HEK293 (cell line): ENCODE results near the gene SPATA31C2.

ENCODE experiments used
- CTCF ChIA-PET: fragments of 350-600 bp; formaldehyde crosslinking; extraction: SDS; loops from one replicate; lab custom pipeline; 2021; ENCODE audit warnings: antibody characterized with exemption; lab: Yijun Ruan, JAX
- POLR2A ChIA-PET: fragments of 300-600 bp; formaldehyde crosslinking; extraction: SDS; loops from one replicate; lab custom pipeline; 2020; ENCODE audit warnings: antibody characterized with exemption, inconsistent platforms; lab: Yijun Ruan, JAX
- H3K27ac ChIP-seq: fragments of 200-500 bp; sonication (Bioruptor generic); 2 replicates; pipeline ENCODE4 v1.5.1; 2014; ENCODE audit warnings: low read depth, low read length, control low read depth, inconsistent platforms; ENCODE audit errors: extremely low read depth
- H3K36me3 ChIP-seq, 2 experiments: fragments of 200-500 bp in 1 of 2; sonication (Bioruptor generic) in 1 of 2; 1 replicate in 1 of 2; 2 replicates in 1 of 2; pipeline ENCODE4 v1.5.1; 2014 to 2017; ENCODE audit warnings: inconsistent platforms in 2 of 2, low read length in 2 of 2; ENCODE audit not compliant: control insufficient read depth in 2 of 2, insufficient read depth in 1 of 2
- H3K4me1 ChIP-seq: fragments of 200-500 bp; sonication (Bioruptor generic); 2 replicates; pipeline ENCODE4 v1.5.1; 2014; ENCODE audit warnings: mild to moderate bottlenecking, low read length, inconsistent platforms; ENCODE audit not compliant: control insufficient read depth, insufficient read depth
- H3K4me3 ChIP-seq: 2 replicates; pipeline ENCODE4 v1.5.1; 2011; ENCODE audit warnings: low read depth, mild to moderate bottlenecking, control low read depth, low read length, moderate library complexity
- H3K9me3 ChIP-seq: fragments of 200-500 bp; sonication (Bioruptor generic); 2 replicates; pipeline ENCODE4 v1.5.1; 2014; ENCODE audit warnings: low read depth, low read length, inconsistent platforms; ENCODE audit not compliant: control insufficient read depth, insufficient read depth
- FEZF1 ChIP-seq: fragments of 450-650 bp; formaldehyde crosslinking; IDR thresholded peaks from 2 replicates; pipeline ENCODE4 v1.5.1; 2016; ENCODE audit warnings: missing biosample characterization, missing genetic modification characterization
- GLIS2 ChIP-seq: fragments of 450-650 bp; formaldehyde crosslinking; IDR thresholded peaks from 2 replicates; pipeline ENCODE4 v1.5.1; 2016; ENCODE audit warnings: missing biosample characterization, missing genetic modification characterization
- RBAK ChIP-seq: fragments of 450-650 bp; formaldehyde crosslinking; IDR thresholded peaks from 2 replicates; pipeline ENCODE4 v1.5.1; 2016; ENCODE audit warnings: missing biosample characterization, missing genetic modification characterization
- ZNF140 ChIP-seq: fragments of 450-650 bp; formaldehyde crosslinking; IDR thresholded peaks from 2 replicates; pipeline ENCODE4 v1.5.1; 2016; ENCODE audit warnings: missing biosample characterization, missing genetic modification characterization
- ZNF175 ChIP-seq: fragments of 450-650 bp; formaldehyde crosslinking; IDR thresholded peaks from 2 replicates; pipeline ENCODE4 v1.5.1; 2016; ENCODE audit warnings: missing biosample characterization, missing genetic modification characterization
- ZNF341 ChIP-seq: fragments of 450-650 bp; formaldehyde crosslinking; IDR thresholded peaks from 2 replicates; pipeline ENCODE4; 2016; ENCODE audit warnings: low read depth, missing biosample characterization, missing genetic modification characterization
- ZNF549 ChIP-seq: fragments of 450-650 bp; IDR thresholded peaks from 2 replicates; pipeline ENCODE4 v1.5.1; 2018; ENCODE audit warnings: missing biosample characterization, missing genetic modification characterization, mild to moderate bottlenecking, inconsistent platforms, moderate library complexity
- ZNF555 ChIP-seq: fragments of 450-650 bp; formaldehyde crosslinking; conservative IDR thresholded peaks from 2 replicates; pipeline ENCODE4 v1.5.1; 2017; ENCODE audit warnings: missing biosample characterization, mild to moderate bottlenecking, missing genetic modification characterization, inconsistent platforms
- ZNF558 ChIP-seq: fragments of 450-650 bp; formaldehyde crosslinking; IDR thresholded peaks from 2 replicates; pipeline ENCODE4 v1.5.1; 2016; ENCODE audit warnings: missing biosample characterization, missing genetic modification characterization
- ZNF621 ChIP-seq: fragments of 450-650 bp; formaldehyde crosslinking; IDR thresholded peaks from 2 replicates; pipeline ENCODE4 v1.5.1; 2017; ENCODE audit warnings: missing biosample characterization, missing genetic modification characterization
- ZNF660 ChIP-seq: fragments of 450-650 bp; IDR thresholded peaks from 2 replicates; pipeline ENCODE4 v1.5.1; 2018; ENCODE audit warnings: missing biosample characterization, mild to moderate bottlenecking, missing genetic modification characterization
- ZNF791 ChIP-seq: fragments of 450-650 bp; formaldehyde crosslinking; IDR thresholded peaks from 2 replicates; pipeline ENCODE4 v1.5.1; 2016; ENCODE audit warnings: missing biosample characterization, missing genetic modification characterization
- TF ChIP-seq, protein P1 (sequence below): fragments of 450-650 bp; formaldehyde crosslinking; IDR thresholded peaks from 2 replicates; pipeline ENCODE4 v1.5.1; 2016; ENCODE audit warnings: missing biosample characterization, missing genetic modification characterization
- TF ChIP-seq, protein P2 (sequence below): fragments of 450-650 bp; formaldehyde crosslinking; IDR thresholded peaks from 2 replicates; pipeline ENCODE4 v1.5.1; 2016; ENCODE audit warnings: missing biosample characterization, missing genetic modification characterization
- TF ChIP-seq, protein P3 (sequence below): fragments of 450-650 bp; formaldehyde crosslinking; IDR thresholded peaks from 2 replicates; pipeline ENCODE4 v1.5.1; 2016; ENCODE audit warnings: missing biosample characterization, missing genetic modification characterization
- TF ChIP-seq, protein P4 (sequence below): fragments of 450-650 bp; formaldehyde crosslinking; IDR thresholded peaks from 2 replicates; pipeline ENCODE4 v1.5.1; 2016; ENCODE audit warnings: missing biosample characterization, missing genetic modification characterization
- TF ChIP-seq, protein P5 (sequence below): fragments of 450-650 bp; formaldehyde crosslinking; IDR thresholded peaks from 2 replicates; pipeline ENCODE4 v1.5.1; 2016; ENCODE audit warnings: missing biosample characterization, missing genetic modification characterization
- TF ChIP-seq, protein P6 (sequence below): fragments of 450-650 bp; IDR thresholded peaks from 2 replicates; pipeline ENCODE4 v1.5.1; 2018; ENCODE audit warnings: missing biosample characterization, missing genetic modification characterization

SPATA31C2 gene

DNA sequence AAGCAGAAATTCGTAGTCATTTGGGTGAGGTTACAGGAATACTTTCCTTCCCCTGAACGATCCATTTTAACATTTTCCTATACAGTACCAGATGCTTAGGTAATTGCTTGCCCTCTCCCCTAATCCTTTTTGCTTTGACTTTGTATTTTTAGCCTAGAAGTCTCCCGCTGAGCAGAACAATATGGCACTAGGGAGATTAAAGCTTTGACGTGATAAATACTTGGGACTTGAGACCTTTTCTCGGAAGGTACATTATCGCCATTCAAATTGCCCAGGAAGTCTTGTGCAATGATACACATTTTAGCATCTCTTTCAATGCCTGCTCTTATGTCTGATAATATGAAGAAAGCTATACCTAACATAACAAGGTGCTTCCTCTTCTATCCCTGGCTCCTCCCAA, 22.9 kb upstream of the SPATA31C2 start:
- H3K4me1 ChIP-seq, result no peaks in the 10 kb centered on the region
- ChIA-PET CTCF (interaction anchor here (0.6 to 1.1 kb wide), 2 partner anchors 231 to 752 kb away, joined by 3 to 4 read pairs; no protein-coding TSS in a partner anchor), POLR2A (no interaction called here)
- no peak for TF ChIP-seq ZNF558 (tag by site-specific recombination)
- TF ChIP-seq ZNF175, result no peak
- TF ChIP-seq ZNF555 (tag by site-specific recombination), result no peak
- TF ChIP-seq ZNF549 (tag by site-specific recombination), result no peak
- no peak for TF ChIP-seq ZNF140 (tag by site-specific recombination)
- no peak for TF ChIP-seq GLIS2
- no peak for TF ChIP-seq FEZF1 (tag by site-specific recombination)
- no peak for TF ChIP-seq ZNF341 (tag by site-specific recombination)
- TF ChIP-seq, protein P1, sequence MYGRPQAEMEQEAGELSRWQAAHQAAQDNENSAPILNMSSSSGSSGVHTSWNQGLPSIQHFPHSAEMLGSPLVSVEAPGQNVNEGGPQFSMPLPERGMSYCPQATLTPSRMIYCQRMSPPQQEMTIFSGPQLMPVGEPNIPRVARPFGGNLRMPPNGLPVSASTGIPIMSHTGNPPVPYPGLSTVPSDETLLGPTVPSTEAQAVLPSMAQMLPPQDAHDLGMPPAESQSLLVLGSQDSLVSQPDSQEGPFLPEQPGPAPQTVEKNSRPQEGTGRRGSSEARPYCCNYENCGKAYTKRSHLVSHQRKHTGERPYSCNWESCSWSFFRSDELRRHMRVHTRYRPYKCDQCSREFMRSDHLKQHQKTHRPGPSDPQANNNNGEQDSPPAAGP (tag by site-specific recombination), result no peak
- no peak for TF ChIP-seq ZNF621
- TF ChIP-seq, protein P2, sequence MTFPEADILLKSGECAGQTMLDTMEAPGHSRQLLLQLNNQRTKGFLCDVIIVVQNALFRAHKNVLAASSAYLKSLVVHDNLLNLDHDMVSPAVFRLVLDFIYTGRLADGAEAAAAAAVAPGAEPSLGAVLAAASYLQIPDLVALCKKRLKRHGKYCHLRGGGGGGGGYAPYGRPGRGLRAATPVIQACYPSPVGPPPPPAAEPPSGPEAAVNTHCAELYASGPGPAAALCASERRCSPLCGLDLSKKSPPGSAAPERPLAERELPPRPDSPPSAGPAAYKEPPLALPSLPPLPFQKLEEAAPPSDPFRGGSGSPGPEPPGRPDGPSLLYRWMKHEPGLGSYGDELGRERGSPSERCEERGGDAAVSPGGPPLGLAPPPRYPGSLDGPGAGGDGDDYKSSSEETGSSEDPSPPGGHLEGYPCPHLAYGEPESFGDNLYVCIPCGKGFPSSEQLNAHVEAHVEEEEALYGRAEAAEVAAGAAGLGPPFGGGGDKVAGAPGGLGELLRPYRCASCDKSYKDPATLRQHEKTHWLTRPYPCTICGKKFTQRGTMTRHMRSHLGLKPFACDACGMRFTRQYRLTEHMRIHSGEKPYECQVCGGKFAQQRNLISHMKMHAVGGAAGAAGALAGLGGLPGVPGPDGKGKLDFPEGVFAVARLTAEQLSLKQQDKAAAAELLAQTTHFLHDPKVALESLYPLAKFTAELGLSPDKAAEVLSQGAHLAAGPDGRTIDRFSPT (tag by site-specific recombination), result no peak
- TF ChIP-seq RBAK (tag by site-specific recombination), result no peak
- TF ChIP-seq, protein P3, sequence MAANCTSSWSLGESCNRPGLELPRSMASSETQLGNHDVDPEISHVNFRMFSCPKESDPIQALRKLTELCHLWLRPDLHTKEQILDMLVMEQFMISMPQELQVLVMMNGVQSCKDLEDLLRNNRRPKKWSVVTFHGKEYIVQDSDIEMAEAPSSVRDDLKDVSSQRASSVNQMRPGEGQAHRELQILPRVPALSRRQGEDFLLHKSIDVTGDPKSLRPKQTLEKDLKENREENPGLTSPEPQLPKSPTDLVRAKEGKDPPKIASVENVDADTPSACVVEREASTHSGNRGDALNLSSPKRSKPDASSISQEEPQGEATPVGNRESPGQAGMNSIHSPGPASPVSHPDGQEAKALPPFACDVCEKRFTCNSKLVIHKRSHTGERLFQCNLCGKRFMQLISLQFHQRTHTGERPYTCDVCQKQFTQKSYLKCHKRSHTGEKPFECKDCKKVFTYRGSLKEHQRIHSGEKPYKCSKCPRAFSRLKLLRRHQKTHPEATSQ (tag by site-specific recombination), result no peak
- TF ChIP-seq ZNF660 (tag by site-specific recombination), result no peak
- TF ChIP-seq, protein P4, sequence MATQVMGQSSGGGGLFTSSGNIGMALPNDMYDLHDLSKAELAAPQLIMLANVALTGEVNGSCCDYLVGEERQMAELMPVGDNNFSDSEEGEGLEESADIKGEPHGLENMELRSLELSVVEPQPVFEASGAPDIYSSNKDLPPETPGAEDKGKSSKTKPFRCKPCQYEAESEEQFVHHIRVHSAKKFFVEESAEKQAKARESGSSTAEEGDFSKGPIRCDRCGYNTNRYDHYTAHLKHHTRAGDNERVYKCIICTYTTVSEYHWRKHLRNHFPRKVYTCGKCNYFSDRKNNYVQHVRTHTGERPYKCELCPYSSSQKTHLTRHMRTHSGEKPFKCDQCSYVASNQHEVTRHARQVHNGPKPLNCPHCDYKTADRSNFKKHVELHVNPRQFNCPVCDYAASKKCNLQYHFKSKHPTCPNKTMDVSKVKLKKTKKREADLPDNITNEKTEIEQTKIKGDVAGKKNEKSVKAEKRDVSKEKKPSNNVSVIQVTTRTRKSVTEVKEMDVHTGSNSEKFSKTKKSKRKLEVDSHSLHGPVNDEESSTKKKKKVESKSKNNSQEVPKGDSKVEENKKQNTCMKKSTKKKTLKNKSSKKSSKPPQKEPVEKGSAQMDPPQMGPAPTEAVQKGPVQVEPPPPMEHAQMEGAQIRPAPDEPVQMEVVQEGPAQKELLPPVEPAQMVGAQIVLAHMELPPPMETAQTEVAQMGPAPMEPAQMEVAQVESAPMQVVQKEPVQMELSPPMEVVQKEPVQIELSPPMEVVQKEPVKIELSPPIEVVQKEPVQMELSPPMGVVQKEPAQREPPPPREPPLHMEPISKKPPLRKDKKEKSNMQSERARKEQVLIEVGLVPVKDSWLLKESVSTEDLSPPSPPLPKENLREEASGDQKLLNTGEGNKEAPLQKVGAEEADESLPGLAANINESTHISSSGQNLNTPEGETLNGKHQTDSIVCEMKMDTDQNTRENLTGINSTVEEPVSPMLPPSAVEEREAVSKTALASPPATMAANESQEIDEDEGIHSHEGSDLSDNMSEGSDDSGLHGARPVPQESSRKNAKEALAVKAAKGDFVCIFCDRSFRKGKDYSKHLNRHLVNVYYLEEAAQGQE, result no peak
- no peak for TF ChIP-seq ZNF791 (tag by site-specific recombination)
- TF ChIP-seq, protein P5, sequence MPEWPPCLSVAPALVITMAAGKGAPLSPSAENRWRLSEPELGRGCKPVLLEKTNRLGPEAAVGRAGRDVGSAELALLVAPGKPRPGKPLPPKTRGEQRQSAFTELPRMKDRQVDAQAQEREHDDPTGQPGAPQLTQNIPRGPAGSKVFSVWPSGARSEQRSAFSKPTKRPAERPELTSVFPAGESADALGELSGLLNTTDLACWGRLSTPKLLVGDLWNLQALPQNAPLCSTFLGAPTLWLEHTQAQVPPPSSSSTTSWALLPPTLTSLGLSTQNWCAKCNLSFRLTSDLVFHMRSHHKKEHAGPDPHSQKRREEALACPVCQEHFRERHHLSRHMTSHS (tag by site-specific recombination), result no peak
- TF ChIP-seq, protein P6, sequence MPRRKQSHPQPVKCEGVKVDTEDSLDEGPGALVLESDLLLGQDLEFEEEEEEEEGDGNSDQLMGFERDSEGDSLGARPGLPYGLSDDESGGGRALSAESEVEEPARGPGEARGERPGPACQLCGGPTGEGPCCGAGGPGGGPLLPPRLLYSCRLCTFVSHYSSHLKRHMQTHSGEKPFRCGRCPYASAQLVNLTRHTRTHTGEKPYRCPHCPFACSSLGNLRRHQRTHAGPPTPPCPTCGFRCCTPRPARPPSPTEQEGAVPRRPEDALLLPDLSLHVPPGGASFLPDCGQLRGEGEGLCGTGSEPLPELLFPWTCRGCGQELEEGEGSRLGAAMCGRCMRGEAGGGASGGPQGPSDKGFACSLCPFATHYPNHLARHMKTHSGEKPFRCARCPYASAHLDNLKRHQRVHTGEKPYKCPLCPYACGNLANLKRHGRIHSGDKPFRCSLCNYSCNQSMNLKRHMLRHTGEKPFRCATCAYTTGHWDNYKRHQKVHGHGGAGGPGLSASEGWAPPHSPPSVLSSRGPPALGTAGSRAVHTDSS (tag by site-specific recombination), result no peak
- H3K36me3 ChIP-seq, result no peaks in the 10 kb centered on the region
- no peak overlapping the region for H3K27ac ChIP-seq
- no peak overlapping the region for H3K4me3 ChIP-seq
- H3K9me3 ChIP-seq, result no peaks in the 10 kb centered on the region
